ENCODE data around the gene DEFB128.
"Not testable (repeated sequence)": the region's sequence is repeated elsewhere in the genome, so short reads cannot be mapped to it uniquely, and the experiment has no call there.

DEFB128 gene

GRCh38 chr20:189611-190010, at the start of gene DEFB128:
Gene DEFB128 (minus strand): TSS chr20:189711. CDS start chr20:189623, 88 bp downstream.
- DNase-seq (ENCODE audit: low spot score): no peak

GRCh38 chr20:237929-238328, 48.4 kb upstream of the DEFB128 start:
- no peak for DNase-seq (ENCODE audit: low spot score)

- DNase-seq (ENCODE audit: low spot score): peak; percentile 14
Observed at GRCh38 chr20:237489-237888, 48.0 kb upstream of the DEFB128 start.

GRCh38 chr20:235891-236290, 46.4 kb upstream of the DEFB128 start:
- no peak for DNase-seq (ENCODE audit: low spot score)

GRCh38 chr20:227439-228105, 38.1 kb upstream of the DEFB128 start:
- DNase-seq (ENCODE audit: low spot score): no peak

GRCh38 chr20:226958-227357, 37.4 kb upstream of the DEFB128 start, which contains the start of gene DEFB129:
Gene DEFB129 (plus strand): TSS chr20:227258. CDS start chr20:227289, 31 bp downstream.
- no peak for DNase-seq (ENCODE audit: low spot score)

GRCh38 chr20:225879-226278, 36.4 kb upstream of the DEFB128 start:
- DNase-seq (ENCODE audit: low spot score): not testable (repeated sequence)

- DNase-seq (ENCODE audit: low spot score): no peak
Observed at GRCh38 chr20:221258-221830, 31.8 kb upstream of the DEFB128 start.

- DNase-seq (ENCODE audit: low spot score): no peak
Observed at GRCh38 chr20:219290-220115, 30.0 kb upstream of the DEFB128 start.

GRCh38 chr20:217266-217665, 27.8 kb upstream of the DEFB128 start:
- DNase-seq (ENCODE audit: low spot score): no peak

GRCh38 chr20:215796-216195, 26.3 kb upstream of the DEFB128 start:
- no peak for DNase-seq (ENCODE audit: low spot score)

- no peak for DNase-seq (ENCODE audit: low spot score)
Observed at GRCh38 chr20:214383-214782, 24.9 kb upstream of the DEFB128 start.

GRCh38 chr20:210809-211502, 21.4 kb upstream of the DEFB128 start:
- DNase-seq (ENCODE audit: low spot score): no peak

- DNase-seq (ENCODE audit: low spot score): peak; percentile 44
Observed at GRCh38 chr20:208942-209566, 19.5 kb upstream of the DEFB128 start.

GRCh38 chr20:203630-204029, 14.1 kb upstream of the DEFB128 start:
- not testable (repeated sequence) for DNase-seq (ENCODE audit: low spot score)

GRCh38 chr20:199996-200395, 10.5 kb upstream of the DEFB128 start:
- no peak for DNase-seq (ENCODE audit: low spot score)

GRCh38 chr20:198225-198624, 8.7 kb upstream of the DEFB128 start:
- no peak for DNase-seq (ENCODE audit: low spot score)

GRCh38 chr20:187733-188132, 1.8 kb downstream of the DEFB128 start:
- no peak for DNase-seq (ENCODE audit: low spot score)

GRCh38 chr20:184288-184687, 5.2 kb downstream of the DEFB128 start:
- DNase-seq (ENCODE audit: low spot score): no peak

- DNase-seq (ENCODE audit: low spot score): no peak
Observed at GRCh38 chr20:168876-169275, 20.6 kb downstream of the DEFB128 start.

- no peak for DNase-seq (ENCODE audit: low spot score)
Observed at GRCh38 chr20:164618-165017, 24.9 kb downstream of the DEFB128 start.

GRCh38 chr20:157154-157553, 32.4 kb downstream of the DEFB128 start, which contains the start of gene DEFB127:
Gene DEFB127 (plus strand): TSS chr20:157454. CDS start chr20:157545, 91 bp downstream.
- DNase-seq (ENCODE audit: low spot score): no peak

Measured in CD4-positive, alpha-beta T cell treated with Interleukin-15 for 4 hours (primary cell).